K562 (cell line): ENCODE measurements around the gene SUPT5H. TPM values are rescaled to one million over a fixed set of nuclear protein-coding genes. Genes with fewer than 3 reads are reported as not detected.

ENCODE experiments used
- ATAC-seq: fragments of 200-7000 bp; cut with Tn5 transposase; 3 replicates; pipeline ENCODE4 v1.9.1; 2020; ENCODE audit warnings: moderate library complexity
- BruUV-seq: library from RNA; stranded (reverse); fragments of 400-500 nt; replicated peaks from 2 replicates; lab custom pipeline; 2021; lab: Mats Ljungman, UMichigan
- CTCF ChIA-PET: fragments of 300-600 bp; formaldehyde crosslinking; extraction: SDS; loops from one replicate; lab custom pipeline; 2021; ENCODE audit warnings: low intra/inter-chr PET ratio; lab: Yijun Ruan, JAX
- POLR2A ChIA-PET: fragments of 300-600, 350-650 bp; sonication (Branson Sonifier 250); formaldehyde crosslinking; extraction: SDS; loops from one replicate; lab custom pipeline; 2021; ENCODE audit warnings: antibody characterized with exemption, inconsistent platforms; lab: Yijun Ruan, JAX
- DNase-seq, 4 experiments: peaks; one replicate each; pipeline versions ENCODE4 v3.0.0 to v3.0.0-alpha.2; 2011 to 2018; ENCODE audit warnings: low spot score in 3 of 4, mixed read lengths in 3 of 4; ENCODE audit errors: extremely low read depth in 1 of 4
- FAIRE-seq: peaks from 2 replicates; lab custom pipeline; 2011; peaks lifted over from hg19 to GRCh38; lab: Jason Lieb, UNC
- H2AFZ ChIP-seq: 2 replicates; pipeline ENCODE4 v1.6.0; 2011; ENCODE audit warnings: low read depth, low read length, control low read depth, inconsistent platforms
- H3K27ac ChIP-seq: fragments of 200-600 bp; 3 replicates; pipeline ENCODE4 v1.8.0; 2011; ENCODE audit warnings: low read depth, mild to moderate bottlenecking, control low read depth, inconsistent platforms, low read length, moderate library complexity, mixed read lengths; ENCODE audit errors: extremely low read depth
- H3K27me3 ChIP-seq, 2 experiments: fragments of 300-600 bp in 1 of 2; 2 replicates in 1 of 2; 3 replicates in 1 of 2; pipeline versions ENCODE4 v1.6.0 to v1.8.0; 2011; ENCODE audit warnings: inconsistent platforms in 2 of 2, low read length in 2 of 2, mild to moderate bottlenecking in 1 of 2, mixed read lengths in 1 of 2, moderate library complexity in 1 of 2; ENCODE audit not compliant: control insufficient read depth in 2 of 2, insufficient read depth in 2 of 2
- H3K36me3 ChIP-seq: fragments of 300-600 bp; 3 replicates; pipeline ENCODE4 v1.8.0; 2011; ENCODE audit warnings: mild to moderate bottlenecking, low read length, inconsistent platforms; ENCODE audit not compliant: control insufficient read depth, insufficient read depth
- H3K4me1 ChIP-seq, 2 experiments: fragments of 200-600 bp in 1 of 2; replicated peaks in 1 of 2; 2 replicates in 1 of 2; 3 replicates in 1 of 2; pipeline versions ENCODE4 v1.5.1 to v1.8.0; 2011; ENCODE audit warnings: inconsistent platforms in 2 of 2, low read length in 2 of 2, mild to moderate bottlenecking in 1 of 2, mixed read lengths in 1 of 2, moderate library complexity in 1 of 2; ENCODE audit not compliant: control insufficient read depth in 2 of 2, insufficient read depth in 2 of 2
- H3K4me2 ChIP-seq: 2 replicates; pipeline ENCODE4 v1.6.1; 2011; ENCODE audit warnings: low read length, control low read depth, inconsistent platforms, mixed read lengths; ENCODE audit not compliant: insufficient read depth
- H3K4me3 ChIP-seq: fragments of 200-600 bp; sonication (generic), shearing (Covaris generic); 2 replicates; pipeline ENCODE4 v1.5.1; 2016; ENCODE audit warnings: control low read depth, inconsistent platforms
- H3K79me2 ChIP-seq: fragments of 200-600 bp; 3 replicates; pipeline ENCODE4 v1.8.0; 2011; ENCODE audit warnings: low read length, inconsistent platforms; ENCODE audit not compliant: control insufficient read depth, insufficient read depth
- H3K9ac ChIP-seq, 2 experiments: 2 replicates each; pipeline versions ENCODE4 v1.6.0 to v1.6.1; 2011; ENCODE audit warnings: low read depth in 2 of 2, low read length in 2 of 2, control low read depth in 1 of 2, inconsistent platforms in 1 of 2, mild to moderate bottlenecking in 1 of 2, mixed read lengths in 1 of 2; ENCODE audit not compliant: insufficient read depth in 1 of 2
- H3K9me1 ChIP-seq: one replicate; pipeline ENCODE4 v1.6.0; 2011; ENCODE audit warnings: inconsistent platforms, mild to moderate bottlenecking, low read length, moderate library complexity; ENCODE audit not compliant: control insufficient read depth, insufficient read depth
- H3K9me3 ChIP-seq: replicated peaks from 2 replicates; pipeline ENCODE4 v1.5.1; 2011; ENCODE audit warnings: low read depth, low read length, inconsistent platforms; ENCODE audit not compliant: control insufficient read depth, insufficient read depth
- H4K20me1 ChIP-seq: replicated peaks from 2 replicates; pipeline ENCODE4 v1.6.1; 2011; ENCODE audit warnings: low read length, inconsistent platforms, mixed read lengths; ENCODE audit not compliant: control insufficient read depth, insufficient read depth
- CREM ChIP-seq: IDR thresholded peaks from 2 replicates; pipeline ENCODE4 v1.6.1; 2014; ENCODE audit warnings: antibody characterized with exemption, low read depth
- GABPB1 ChIP-seq: sonication (generic); formaldehyde crosslinking; IDR thresholded peaks from 2 replicates; pipeline ENCODE4 v1.8.0; 2022; ENCODE audit warnings: mild to moderate bottlenecking, missing genetic modification reagents
- JUN ChIP-seq, 2 experiments: sonication (generic) in 1 of 2; formaldehyde crosslinking in 1 of 2; IDR thresholded peaks; 2 replicates each; pipeline versions ENCODE4 v1.6.1 to v1.8.0; 2012 to 2022; ENCODE audit warnings: borderline replicate concordance in 2 of 2, mild to moderate bottlenecking in 2 of 2, improper control_type of control experiment in 1 of 2, low read depth in 1 of 2, low read length in 1 of 2, missing genetic modification reagents in 1 of 2
- MCM5 ChIP-seq: fragments of 450-650 bp; IDR thresholded peaks from 2 replicates; pipeline ENCODE4 v1.6.1; 2016; ENCODE audit warnings: low read depth
- THRAP3 ChIP-seq: fragments of 450-650 bp; IDR thresholded peaks from 2 replicates; pipeline ENCODE4 v1.6.1; 2016; ENCODE audit warnings: mild to moderate bottlenecking, inconsistent platforms, borderline replicate concordance
- ZBTB9 ChIP-seq: fragments of 450-650 bp; formaldehyde crosslinking; IDR thresholded peaks from 2 replicates; pipeline ENCODE4 v1.4.0; 2020; ENCODE audit warnings: mild to moderate bottlenecking, moderate library complexity
- ZNF140 ChIP-seq: fragments of 250-450 bp; sonication (Bioruptor Pico); IDR thresholded peaks from 2 replicates; pipeline ENCODE4 v1.8.0; 2021; ENCODE audit warnings: moderate library complexity, mild to moderate bottlenecking, inconsistent platforms
- ZNF318 ChIP-seq, 2 experiments: fragments of 450-650 bp; IDR thresholded peaks; 2 replicates each; pipeline ENCODE4 v1.6.1; 2016; ENCODE audit warnings: mild to moderate bottlenecking in 2 of 2, borderline replicate concordance in 1 of 2, low read depth in 1 of 2, moderate library complexity in 1 of 2
- ZNF584 ChIP-seq: fragments of 200-800 bp; sonication (Bioruptor generic); IDR thresholded peaks from 2 replicates; pipeline ENCODE4 v1.6.1; 2016; ENCODE audit warnings: low read depth, mild to moderate bottlenecking, missing genetic modification characterization, missing compliant biosample characterization
- ZNF589 ChIP-seq: fragments of 200-800 bp; sonication (Bioruptor generic); IDR thresholded peaks from 2 replicates; pipeline ENCODE4 v1.6.1; 2016; ENCODE audit warnings: low read depth, missing genetic modification characterization, missing compliant biosample characterization
- WGBS: fragments of 100-300 bp; shearing (Covaris generic); methylation state at CpG from one replicate; pipeline ENCODE4 v1.1.6; 2016; ENCODE audit warnings: low coverage, mixed read lengths; ENCODE audit not compliant: insufficient coverage; ENCODE audit errors: missing lambda C conversion rate; 5-methylcytosine and 5-hydroxymethylcytosine counted together
- in situ Hi-C: fragments of 300-500 bp; cut with MboI; formaldehyde crosslinking; loops from 4 replicates; pipeline ENCODE4 v1.15.0; 2018; ENCODE audit warnings: inconsistent platforms, mixed read lengths
- intact Hi-C: fragments of 100-400 bp; cut with micrococcal nuclease; formaldehyde crosslinking; loops from 2 replicates; pipeline ENCODE4 v1.14.2; 2022
- polyA plus RNA-seq, 8 experiments: library from polyadenylated mRNA; depleted of rRNA in 4 of 8; stranded (reverse) in 5 of 8; unstranded in 3 of 8; fragments of >200 nt; fragmentation: Nextera tagmentation in 2 of 8; fragmentation: Illumina TruSeq in 1 of 8; extraction: Ambion mirVana in 2 of 8; extraction: Trizol in 1 of 8; gene quantifications; 2 replicates each; pipeline versions ENCODE4 v1.2.1 to v1.2.3, GENCODE V29; 2011 to 2014; ENCODE audit warnings: inconsistent platforms in 1 of 8, missing spikeins in 1 of 8
- total RNA-seq, 7 experiments: library from RNA; depleted of rRNA in 6 of 7; stranded (reverse); fragments of >200 nt in 6 of 7; fragmentation: Illumina TruSeq in 2 of 7; extraction: Trizol in 2 of 7; gene quantifications; 2 replicates each; pipeline versions ENCODE4 v1.2.1 to v1.2.3, GENCODE V29; 2011 to 2021; ENCODE audit warnings: low replicate concordance in 1 of 7
- TF ChIP-seq, protein P1 (sequence below): sonication (generic); formaldehyde crosslinking; IDR thresholded peaks from 2 replicates; pipeline ENCODE4 v1.8.0; 2022; ENCODE audit warnings: missing genetic modification reagents, mild to moderate bottlenecking, borderline replicate concordance

SUPT5H gene
- total and polyA plus RNA-seq, 9 of the 15 experiments (the other 6 are each of a cell fraction or from before 2014, with no cell fraction given) = 13.3 to 85.9 (median 35.9) TPM

GRCh38 chr19:39479916-39480315, 34.5 kb downstream of the SUPT5H start:
- peak overlapping the region; percentile 93 for H2AFZ ChIP-seq
- peaks cover 10 to 17% of the 10 kb centered on the region in 2 experiments; a peak in 4 of 5 replicates for H3K4me1 ChIP-seq
- ATAC-seq (no peak), DNase-seq (peak in 1 of 4 experiments; percentile 31), FAIRE-seq (no peak)
- intact Hi-C loops = loop anchor here (2.0 to 5.0 kb wide), 2 partner anchors 19 to 33 kb away; partner anchors contain the start of genes DLL3 and SUPT5H
- H3K27ac ChIP-seq = peak overlapping the region; percentile 79
- H3K9me3 ChIP-seq = no peaks in the 10 kb centered on the region
- peak overlapping the region in 1 of 2 experiments; percentile 99; a peak in 3 of 4 replicates for H3K9ac ChIP-seq
- H3K27me3 ChIP-seq = no peaks in the 10 kb centered on the region
- 0 out of 2 replicates have a peak, but pooled peaks cover 9% of the 10 kb centered on the region for H4K20me1 ChIP-seq
- H3K79me2 ChIP-seq = peaks cover 32% of the 10 kb centered on the region
- in situ Hi-C loops = no loop called here
- CTCF ChIA-PET = no interaction called here
- no peaks in the 10 kb centered on the region for H3K9me1 ChIP-seq
- 11% methylated on average over 10 of the region's 10 CpGs for WGBS
- H3K36me3 ChIP-seq = peaks cover 53% of the 10 kb centered on the region
- peak overlapping the region; percentile 94; the same call in 1 of the 2 replicates for H3K4me3 ChIP-seq
- H3K4me2 ChIP-seq = peak overlapping the region; percentile 60
- BruUV-seq = no TSS peak
- POLR2A ChIA-PET = interaction anchor here (0.7 to 1.5 kb wide), 12 partner anchors 8 to 104 kb away, joined by 3 to 15 read pairs (median 3); partner anchors contain the start of genes DLL3, RPS16 and SUPT5H
- TF ChIP-seq GABPB1 (no peak), CREM (no peak), ZNF318 (IDR thresholded peaks at IDR 0.05; ENCODE audit: borderline replicate concordance in 1 of 2, low read depth in 1 of 2) (no peak), THRAP3 (no peak), ZNF589 (CRISPR knock-in tag) (no peak), JUN (IDR thresholded peaks at IDR 0.05; ENCODE audit: borderline replicate concordance, low read depth, low read length) (no peak), JUN (CRISPR knock-in tag; IDR thresholded peaks at IDR 0.05; ENCODE audit: borderline replicate concordance) (no peak), MCM5 (no peak), ZBTB9 (CRISPR knock-in tag) (no peak), ZNF140 (CRISPR knock-in tag) (no peak), ZNF584 (peak; percentile 39; the same call in 1 of the 2 replicates)
- TF ChIP-seq, protein P1, sequence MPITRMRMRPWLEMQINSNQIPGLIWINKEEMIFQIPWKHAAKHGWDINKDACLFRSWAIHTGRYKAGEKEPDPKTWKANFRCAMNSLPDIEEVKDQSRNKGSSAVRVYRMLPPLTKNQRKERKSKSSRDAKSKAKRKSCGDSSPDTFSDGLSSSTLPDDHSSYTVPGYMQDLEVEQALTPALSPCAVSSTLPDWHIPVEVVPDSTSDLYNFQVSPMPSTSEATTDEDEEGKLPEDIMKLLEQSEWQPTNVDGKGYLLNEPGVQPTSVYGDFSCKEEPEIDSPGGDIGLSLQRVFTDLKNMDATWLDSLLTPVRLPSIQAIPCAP = no peak
